Measurements from ENCODE around the gene ADAM33. TPM values are rescaled to one million over a fixed set of nuclear protein-coding genes. Genes with fewer than 3 reads are reported as not detected.

ADAM33 gene
- polyA plus RNA-seq, 1 experiment, result 16.3 TPM

DNA sequence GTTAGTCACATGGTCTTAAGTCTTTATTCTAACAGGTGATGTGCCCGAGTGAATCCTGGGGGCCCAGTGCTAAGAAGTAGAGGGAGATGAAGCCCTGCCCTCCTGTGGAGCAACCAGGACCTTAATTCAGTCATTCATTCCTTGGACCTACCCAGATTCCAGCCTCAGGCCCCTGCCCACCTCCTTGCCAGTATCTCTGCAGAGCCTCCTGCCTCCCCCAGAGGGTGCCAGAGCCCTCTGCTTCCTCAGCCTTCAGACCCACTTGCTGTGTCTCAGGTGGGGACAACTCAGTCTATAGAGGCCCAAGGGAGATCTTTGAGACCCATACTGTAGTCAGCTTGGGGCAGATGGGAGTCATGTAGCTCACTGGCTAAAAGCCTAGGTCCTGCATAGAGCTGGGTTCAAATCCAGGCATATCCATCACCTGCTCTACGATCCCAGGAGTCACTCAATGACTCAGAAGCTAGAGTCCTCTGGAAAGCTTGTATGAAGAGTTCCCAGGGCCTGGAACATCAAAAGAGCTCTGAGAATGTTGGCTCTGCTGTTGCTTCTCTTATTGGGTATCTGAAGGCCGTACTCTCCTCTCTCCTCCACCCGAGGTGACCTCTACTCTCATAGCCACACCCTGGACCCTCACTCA is 34.5 kb upstream of the ADAM33 start:
- no peak overlapping the region for H3K4me3 ChIP-seq (ENCODE audit: low read depth, low read length)
- DNase-seq (ENCODE audit: low read depth, low spot score), result no peak
- H3K9me3 ChIP-seq (ENCODE audit: control insufficient read depth, insufficient read depth, low read length), result no peaks in the 10 kb centered on the region
- POLR2A ChIA-PET, result no interaction called here
- H3K27ac ChIP-seq (ENCODE audit: low read depth, low read length), result no peak overlapping the region
- H3K27me3 ChIP-seq (ENCODE audit: control insufficient read depth, insufficient read depth, low read length), result peaks cover 9% of the 10 kb centered on the region
- CTCF ChIA-PET, result interaction anchor here (0.5 to 1.9 kb wide), 23 partner anchors 8 to 496 kb away, joined by 3 to 26 read pairs (median 5); partner anchors contain the start of genes ADISSP, AP5S1 and SPEF1
- TF ChIP-seq, protein P1, sequence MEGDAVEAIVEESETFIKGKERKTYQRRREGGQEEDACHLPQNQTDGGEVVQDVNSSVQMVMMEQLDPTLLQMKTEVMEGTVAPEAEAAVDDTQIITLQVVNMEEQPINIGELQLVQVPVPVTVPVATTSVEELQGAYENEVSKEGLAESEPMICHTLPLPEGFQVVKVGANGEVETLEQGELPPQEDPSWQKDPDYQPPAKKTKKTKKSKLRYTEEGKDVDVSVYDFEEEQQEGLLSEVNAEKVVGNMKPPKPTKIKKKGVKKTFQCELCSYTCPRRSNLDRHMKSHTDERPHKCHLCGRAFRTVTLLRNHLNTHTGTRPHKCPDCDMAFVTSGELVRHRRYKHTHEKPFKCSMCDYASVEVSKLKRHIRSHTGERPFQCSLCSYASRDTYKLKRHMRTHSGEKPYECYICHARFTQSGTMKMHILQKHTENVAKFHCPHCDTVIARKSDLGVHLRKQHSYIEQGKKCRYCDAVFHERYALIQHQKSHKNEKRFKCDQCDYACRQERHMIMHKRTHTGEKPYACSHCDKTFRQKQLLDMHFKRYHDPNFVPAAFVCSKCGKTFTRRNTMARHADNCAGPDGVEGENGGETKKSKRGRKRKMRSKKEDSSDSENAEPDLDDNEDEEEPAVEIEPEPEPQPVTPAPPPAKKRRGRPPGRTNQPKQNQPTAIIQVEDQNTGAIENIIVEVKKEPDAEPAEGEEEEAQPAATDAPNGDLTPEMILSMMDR (IDR thresholded peaks at IDR 0.05; ENCODE audit: low read depth, low read length), result peak; percentile 87

DNA sequence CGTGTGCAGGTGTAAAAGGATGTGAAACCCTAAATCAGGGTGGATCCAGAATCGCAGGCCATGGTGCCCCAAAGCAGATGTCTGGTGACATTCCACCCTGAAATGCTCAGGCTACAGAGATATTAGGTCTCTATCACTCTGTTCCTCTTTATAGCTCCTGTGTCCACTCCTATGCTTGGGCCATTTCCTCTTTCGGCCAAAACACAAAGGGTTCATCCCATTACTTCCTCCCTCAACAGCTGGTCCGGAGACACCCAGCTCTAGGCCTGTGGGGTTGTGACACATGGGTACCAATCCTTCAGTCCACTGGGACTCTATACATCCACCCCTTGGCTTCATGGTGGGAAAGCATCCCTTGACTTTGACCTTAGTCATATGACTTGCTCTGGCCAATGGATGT is 32.3 kb upstream of the ADAM33 start:
- DNase-seq (ENCODE audit: low read depth, low spot score), result no peak
- peaks cover 3% of the 10 kb centered on the region for H3K27me3 ChIP-seq (ENCODE audit: control insufficient read depth, insufficient read depth, low read length)
- H3K9me3 ChIP-seq (ENCODE audit: control insufficient read depth, insufficient read depth, low read length), result no peaks in the 10 kb centered on the region
- no peak overlapping the region for H3K27ac ChIP-seq (ENCODE audit: low read depth, low read length)
- TF ChIP-seq, protein P1 (IDR thresholded peaks at IDR 0.05; ENCODE audit: low read depth, low read length), result no peak
- ChIA-PET CTCF (interaction anchor here (1.5 kb wide), 1 partner anchor 37 kb away, joined by 6 read pairs; no protein-coding TSS in a partner anchor), POLR2A (no interaction called here)
- no peak overlapping the region for H3K4me3 ChIP-seq (ENCODE audit: low read depth, low read length)

DNA sequence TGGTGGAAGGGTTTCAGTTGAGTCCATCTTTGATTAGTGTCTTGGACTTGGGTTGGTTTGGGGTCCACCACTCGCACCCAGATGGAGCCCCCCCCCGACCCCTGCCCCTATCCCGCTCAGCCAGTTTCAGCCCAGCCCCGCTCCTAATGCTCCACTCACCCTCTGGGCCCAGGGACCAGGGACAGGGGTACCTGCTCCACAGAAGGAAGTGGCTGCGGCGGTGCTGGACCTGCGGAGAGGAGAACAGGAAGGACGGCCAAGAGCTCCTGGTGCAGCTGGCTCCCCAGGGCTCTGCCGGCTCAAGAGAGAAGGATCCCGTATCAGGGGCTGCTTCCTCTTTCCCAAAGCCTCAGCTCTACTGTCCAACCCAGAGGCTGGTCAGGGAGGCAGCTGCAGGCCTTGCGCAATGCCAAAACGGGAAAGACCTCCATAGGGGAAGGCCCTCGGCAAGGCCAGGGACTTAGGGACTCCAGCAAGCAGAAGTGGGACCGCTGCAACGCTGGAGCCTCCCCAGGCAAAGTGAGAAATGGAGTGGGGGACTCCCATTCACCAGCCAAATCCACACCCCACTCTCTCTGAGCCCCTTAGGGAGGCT is 30.6 kb upstream of the ADAM33 start, which contains the start of gene SIGLEC1:
SIGLEC1 (minus strand) TSS at position 322 of the 595 bp plus-strand sequence. CDS start 5,472 bp downstream, outside the sequence.
- Histone ChIP-seq H3K27me3 (ENCODE audit: control insufficient read depth, insufficient read depth, low read length) (peaks cover 6% of the 10 kb centered on the region), H3K27ac (ENCODE audit: low read depth, low read length) (no peak within 1 kb of the TSS), H3K9me3 (ENCODE audit: control insufficient read depth, insufficient read depth, low read length) (no peaks in the 10 kb centered on the region), H3K4me3 (ENCODE audit: low read depth, low read length) (no peak within 1 kb of the TSS)
- ChIA-PET CTCF (interaction anchor here (0.7 to 1.5 kb wide), 2 partner anchors 36 to 43 kb away, joined by 4 to 6 read pairs; no protein-coding TSS in a partner anchor), POLR2A (no interaction called here)
- TF ChIP-seq, protein P1 (IDR thresholded peaks at IDR 0.05; ENCODE audit: low read depth, low read length), result no peak
- no peak for DNase-seq (ENCODE audit: low read depth, low spot score)

DNA sequence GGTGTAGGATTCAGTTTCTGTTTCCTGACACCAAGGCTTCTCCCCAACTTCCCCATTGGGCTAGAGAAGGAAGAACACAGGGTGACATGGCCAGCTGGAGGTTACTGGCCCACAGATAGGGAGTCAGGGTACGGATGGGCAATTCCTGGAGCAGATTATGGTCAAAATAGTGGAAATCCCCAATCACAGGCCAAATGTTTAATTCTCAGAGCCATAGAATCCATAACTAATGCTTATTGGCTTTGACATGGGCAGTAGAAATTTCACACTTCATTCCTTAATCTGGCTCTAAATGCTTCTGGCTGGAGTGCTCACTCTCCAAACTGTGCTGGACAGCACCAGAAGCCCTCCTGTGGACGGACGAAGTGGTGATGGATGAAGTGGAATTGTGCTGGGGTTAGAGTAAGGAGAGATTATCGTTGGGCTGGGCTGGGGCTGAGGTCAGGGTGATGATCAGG is 29.7 kb upstream of the ADAM33 start:
- Histone ChIP-seq H3K27me3 (ENCODE audit: control insufficient read depth, insufficient read depth, low read length) (peaks cover 10% of the 10 kb centered on the region), H3K4me3 (ENCODE audit: low read depth, low read length) (no peak overlapping the region), H3K9me3 (ENCODE audit: control insufficient read depth, insufficient read depth, low read length) (no peaks in the 10 kb centered on the region; the same call in 1 of the 2 replicates), H3K27ac (ENCODE audit: low read depth, low read length) (no peak overlapping the region)
- TF ChIP-seq, protein P1 (IDR thresholded peaks at IDR 0.05; ENCODE audit: low read depth, low read length), result no peak
- ChIA-PET CTCF (interaction anchor here (0.7 to 2.7 kb wide), 25 partner anchors 8 to 256 kb away, joined by 3 to 110 read pairs (median 5); partner anchors contain the start of genes ADAM33, CENPB, HSPA12B and SPEF1), POLR2A (interaction anchor here (0.6 to 1.5 kb wide), 4 partner anchors 30 to 51 kb away, joined by 3 to 4 read pairs (median 4); partner anchors contain the start of gene ADAM33)
- DNase-seq (ENCODE audit: low read depth, low spot score), result no peak
